OCI-LY1 (cell line): ENCODE measurements around the gene GNG12.

Source experiments
- CTCF ChIP-seq: fragments of 200-600 bp; sonication (generic), shearing (Covaris generic); IDR thresholded peaks from 2 replicates; pipeline ENCODE4 v1.5.1; 2017; ENCODE audit warnings: mild to moderate bottlenecking, antibody characterized with exemption, low read length, moderate library complexity, mixed read lengths
- EZH2 ChIP-seq: fragments of 200-600 bp; sonication (generic), shearing (Covaris generic); IDR thresholded peaks from 2 replicates; pipeline ENCODE4 v1.8.0; 2017; ENCODE audit warnings: borderline replicate concordance, mixed run types, mild to moderate bottlenecking, antibody characterized with exemption, low read length, moderate library complexity, mixed read lengths

GRCh38 chr1:67771749-67772148 is 61.5 kb downstream of the GNG12 start:
- TF ChIP-seq CTCF (no peak), EZH2 (no peak)
